Mucosa of rectum (tissue), 2 donors: ENCODE data around the gene ZNRF3.

ENCODE experiments used
- H3K27ac ChIP-seq, 2 donors: one replicate each; pipeline ENCODE4 v1.7.0; 2013; ENCODE audit warnings: inconsistent platforms in 2 of 2, low read depth in 2 of 2, low read length in 2 of 2
- H3K27me3 ChIP-seq, 2 donors: one replicate each; pipeline ENCODE4 v1.7.0; 2013; ENCODE audit warnings: low read length in 2 of 2; ENCODE audit not compliant: control insufficient read depth in 2 of 2, insufficient read depth in 2 of 2
- H3K36me3 ChIP-seq, 2 donors: one replicate each; pipeline ENCODE4 v1.7.0; 2013; ENCODE audit warnings: low read length in 2 of 2; ENCODE audit not compliant: control insufficient read depth in 2 of 2, insufficient read depth in 2 of 2
- H3K4me1 ChIP-seq, 2 donors: one replicate each; pipeline ENCODE4 v1.7.0; 2013; ENCODE audit warnings: low read length in 2 of 2, mild to moderate bottlenecking in 1 of 2; ENCODE audit not compliant: control insufficient read depth in 2 of 2, insufficient read depth in 2 of 2
- H3K4me3 ChIP-seq, 2 donors: one replicate each; pipeline ENCODE4 v1.7.0; 2013; ENCODE audit warnings: low read length in 2 of 2
- H3K9ac ChIP-seq, 2 donors: one replicate each; pipeline ENCODE4 v1.7.0; 2013; ENCODE audit warnings: low read length in 2 of 2, low read depth in 1 of 2, mild to moderate bottlenecking in 1 of 2
- H3K9me3 ChIP-seq, 2 donors: one replicate each; pipeline ENCODE4 v1.7.0; 2013; ENCODE audit warnings: low read length in 2 of 2; ENCODE audit not compliant: control insufficient read depth in 2 of 2
- donor health status: healthy.
- donor health status: Normal muscosa, but diverticular disease.

ZNRF3 gene

DNA sequence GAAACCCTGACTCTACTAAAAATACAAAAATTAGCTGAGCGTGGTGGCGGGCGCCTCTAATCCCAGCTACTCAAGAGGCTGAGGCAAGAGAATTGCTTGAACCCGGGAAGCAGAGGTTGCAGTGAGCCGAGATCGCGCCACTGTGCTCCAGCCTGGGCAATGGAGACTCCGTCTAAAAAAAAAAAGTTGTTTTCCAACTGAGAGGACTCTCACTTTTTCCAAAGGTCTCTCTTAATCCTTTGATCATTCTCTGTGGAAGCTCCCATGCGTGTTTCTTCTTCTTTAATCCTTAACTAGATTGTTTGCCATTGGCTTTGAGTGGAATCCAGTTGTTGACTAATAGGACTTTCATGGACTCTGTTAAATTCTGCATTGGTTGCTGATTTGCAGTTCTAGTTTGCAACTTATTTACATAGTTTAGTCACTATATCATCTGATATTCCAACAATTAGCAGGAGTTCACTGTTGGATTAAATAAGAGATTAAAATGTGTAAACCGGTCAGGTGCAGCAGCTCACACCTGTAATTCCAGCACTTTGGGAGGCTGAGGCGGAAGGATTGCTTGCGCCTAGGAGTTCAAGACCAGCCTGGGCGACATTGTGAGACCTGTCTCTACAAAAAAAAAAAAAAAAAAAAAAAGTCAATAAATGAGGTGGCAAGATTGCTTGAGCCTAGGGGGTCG is 98.6 kb downstream of the ZNRF3 start:
- Histone ChIP-seq H3K4me3 (no peak overlapping the region), H3K27ac (no peak overlapping the region), H3K36me3 (peaks cover 0 to under 1% of the 10 kb centered on the region in 2 donors), H3K9me3 (no peaks in the 10 kb centered on the region), H3K9ac (no peak overlapping the region), H3K4me1 (no peaks in the 10 kb centered on the region), H3K27me3 (no peaks in the 10 kb centered on the region)

DNA sequence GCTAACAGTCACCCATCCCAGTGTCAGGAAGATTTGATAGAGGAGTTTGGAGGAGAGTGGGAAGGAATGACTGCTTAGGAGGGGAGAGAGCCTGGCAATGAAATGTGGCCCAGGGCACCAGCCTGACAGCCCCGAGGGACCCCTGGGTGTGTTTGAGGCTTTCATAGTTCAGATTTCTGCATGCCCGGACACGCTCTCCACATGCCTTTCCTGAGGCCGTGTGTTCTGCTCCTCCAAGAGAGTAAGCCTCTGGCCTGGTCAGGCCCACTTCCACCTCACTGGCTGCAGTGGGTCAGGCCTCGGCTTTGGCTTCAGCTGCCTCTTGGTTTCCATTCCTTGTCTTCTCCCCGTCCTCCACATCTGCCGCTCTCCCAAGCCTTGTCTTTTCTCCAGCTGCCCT is 99.8 kb downstream of the ZNRF3 start:
- no peak overlapping the region for H3K27ac ChIP-seq
- H3K9me3 ChIP-seq, result no peaks in the 10 kb centered on the region
- peaks cover 0 to 4% of the 10 kb centered on the region in 2 donors for H3K36me3 ChIP-seq
- H3K4me1 ChIP-seq, result no peaks in the 10 kb centered on the region
- H3K9ac ChIP-seq, result no peak overlapping the region
- H3K4me3 ChIP-seq, result no peak overlapping the region
- no peaks in the 10 kb centered on the region for H3K27me3 ChIP-seq

DNA sequence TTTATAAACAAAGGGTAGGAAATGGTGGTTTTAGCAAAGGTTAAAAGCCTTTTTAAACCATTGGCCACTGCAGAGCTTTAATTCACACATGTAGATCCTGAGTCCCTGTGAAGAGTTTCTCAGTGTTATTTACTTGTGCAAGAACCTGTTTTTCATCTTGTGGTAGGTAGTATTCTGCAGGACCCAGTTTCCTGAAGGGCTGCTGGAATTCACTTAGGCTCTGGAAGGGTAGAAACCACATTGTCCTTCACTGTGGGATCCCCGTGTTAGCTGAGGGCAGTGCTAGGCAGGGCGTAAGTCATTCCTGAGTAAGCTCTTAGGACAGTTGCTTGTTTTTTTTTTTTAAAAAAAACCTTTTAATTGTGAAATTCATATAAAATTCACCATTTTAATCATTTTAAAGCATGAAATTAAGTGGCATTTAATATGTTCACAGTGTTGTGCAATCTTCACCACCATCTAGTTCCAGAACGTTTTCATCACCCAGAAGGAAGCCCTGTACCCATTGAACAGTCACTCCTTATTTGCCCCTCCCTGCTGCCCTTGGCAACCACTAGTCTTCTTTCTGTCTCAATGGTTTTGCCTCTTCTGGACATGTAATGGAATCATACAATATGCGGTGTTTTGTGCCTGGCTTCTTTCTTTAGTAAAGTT is 100.5 kb downstream of the ZNRF3 start:
- H3K9me3 ChIP-seq, result no peaks in the 10 kb centered on the region
- H3K4me3 ChIP-seq, result no peak overlapping the region
- H3K9ac ChIP-seq, result no peak overlapping the region
- no peaks in the 10 kb centered on the region for H3K4me1 ChIP-seq
- no peak overlapping the region for H3K27ac ChIP-seq
- peaks cover 0 to 4% of the 10 kb centered on the region in 2 donors for H3K36me3 ChIP-seq
- no peaks in the 10 kb centered on the region for H3K27me3 ChIP-seq

DNA sequence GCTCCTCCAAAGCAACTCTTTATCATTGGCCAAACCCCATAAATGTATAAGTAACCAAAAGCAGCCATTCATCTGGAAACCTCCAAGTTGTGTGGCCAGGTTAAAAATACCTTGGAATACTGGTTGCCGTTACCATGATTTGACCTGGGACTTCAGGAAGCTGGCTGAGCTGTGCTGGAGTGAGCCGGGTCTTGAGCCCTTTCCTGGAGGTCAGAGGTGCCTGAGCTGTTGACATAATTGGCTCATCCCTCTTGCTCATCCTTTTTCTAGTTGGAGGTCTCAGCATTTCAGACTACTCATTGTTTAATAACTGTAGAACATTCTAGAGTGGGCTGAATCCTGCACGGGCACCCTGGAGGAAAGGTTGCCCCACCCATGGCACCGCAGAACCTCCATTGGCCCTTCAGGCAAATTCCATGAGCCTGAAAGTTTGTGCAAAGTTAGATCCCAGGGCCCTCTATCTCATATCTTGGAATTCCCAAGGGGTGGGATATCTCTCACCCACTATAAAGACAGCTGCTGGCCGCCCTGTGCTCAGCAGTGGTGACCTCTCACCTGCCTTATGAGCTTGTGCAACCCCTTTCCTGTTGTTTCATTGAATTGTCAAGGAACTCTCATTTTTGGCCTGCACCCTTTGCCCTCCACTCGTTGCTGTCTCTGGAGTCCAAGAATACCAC is 101.2 kb downstream of the ZNRF3 start:
- H3K4me1 ChIP-seq, result no peaks in the 10 kb centered on the region
- H3K9ac ChIP-seq, result no peak overlapping the region
- H3K9me3 ChIP-seq, result no peaks in the 10 kb centered on the region
- H3K27ac ChIP-seq, result no peak overlapping the region
- H3K36me3 ChIP-seq, result peaks cover 0 to 4% of the 10 kb centered on the region in 2 donors
- H3K4me3 ChIP-seq, result no peak overlapping the region
- no peaks in the 10 kb centered on the region for H3K27me3 ChIP-seq

DNA sequence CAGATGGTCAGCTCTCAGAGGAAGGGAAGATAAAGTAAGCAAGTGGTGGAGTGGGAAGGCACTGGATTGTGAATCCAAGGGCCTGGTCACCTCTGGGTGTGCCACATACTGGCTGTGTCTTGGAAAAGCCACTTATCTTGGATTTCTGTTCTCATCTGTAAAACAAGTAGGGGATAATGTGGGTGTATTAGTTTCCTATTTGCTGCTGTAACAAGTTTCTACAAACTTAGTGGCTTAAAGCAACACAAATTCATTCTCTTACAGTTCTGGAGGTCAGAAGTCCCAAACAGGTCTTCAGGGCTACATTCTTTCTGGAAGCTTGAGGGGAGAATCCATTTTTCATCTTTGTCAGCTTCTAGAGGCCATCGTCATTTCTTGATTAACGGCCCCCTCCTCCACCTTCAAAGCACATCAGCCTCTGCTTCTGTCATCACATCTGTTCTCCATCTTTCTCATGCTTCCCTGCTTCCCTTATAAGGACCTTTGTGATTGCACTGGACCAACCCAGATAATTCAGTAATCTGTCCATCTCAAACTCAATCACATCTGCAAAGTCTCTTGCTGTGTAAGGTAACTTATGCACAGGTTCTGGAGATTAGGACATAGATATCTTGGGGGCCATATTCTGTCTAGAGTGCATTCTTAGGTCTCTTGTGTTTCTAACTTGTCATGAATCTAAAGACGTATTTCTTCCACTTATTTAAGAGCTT is 102.4 kb downstream of the ZNRF3 start:
- H3K27me3 ChIP-seq, result no peaks in the 10 kb centered on the region
- no peaks in the 10 kb centered on the region for H3K4me1 ChIP-seq
- H3K36me3 ChIP-seq, result peaks cover 0 to 4% of the 10 kb centered on the region in 2 donors
- H3K27ac ChIP-seq, result no peak overlapping the region
- no peaks in the 10 kb centered on the region for H3K9me3 ChIP-seq
- no peak overlapping the region for H3K9ac ChIP-seq
- H3K4me3 ChIP-seq, result no peak overlapping the region

DNA sequence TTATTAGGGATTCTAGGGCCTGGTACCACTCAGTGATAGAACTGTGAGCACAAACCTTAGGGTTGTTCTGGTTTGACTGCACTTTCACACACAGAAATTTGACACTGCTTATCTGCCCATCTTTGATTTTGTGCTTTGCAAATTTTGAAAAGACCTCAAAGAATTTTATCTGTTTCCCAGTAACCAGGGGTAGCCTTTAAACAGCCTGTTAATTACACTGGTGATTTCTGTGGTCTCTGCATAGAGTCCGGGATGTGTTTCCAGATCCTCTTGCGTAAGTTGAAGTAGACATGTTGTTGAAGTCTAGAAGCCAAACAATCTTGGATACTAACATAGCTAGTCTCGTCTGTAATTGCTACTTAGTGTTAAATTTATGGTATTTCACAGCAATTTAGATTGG is 103.0 kb downstream of the ZNRF3 start:
- Histone ChIP-seq H3K4me3 (no peak overlapping the region), H3K9me3 (no peaks in the 10 kb centered on the region), H3K27ac (no peak overlapping the region), H3K36me3 (peaks cover 0 to 4% of the 10 kb centered on the region in 2 donors), H3K27me3 (no peaks in the 10 kb centered on the region), H3K4me1 (no peaks in the 10 kb centered on the region), H3K9ac (no peak overlapping the region)

DNA sequence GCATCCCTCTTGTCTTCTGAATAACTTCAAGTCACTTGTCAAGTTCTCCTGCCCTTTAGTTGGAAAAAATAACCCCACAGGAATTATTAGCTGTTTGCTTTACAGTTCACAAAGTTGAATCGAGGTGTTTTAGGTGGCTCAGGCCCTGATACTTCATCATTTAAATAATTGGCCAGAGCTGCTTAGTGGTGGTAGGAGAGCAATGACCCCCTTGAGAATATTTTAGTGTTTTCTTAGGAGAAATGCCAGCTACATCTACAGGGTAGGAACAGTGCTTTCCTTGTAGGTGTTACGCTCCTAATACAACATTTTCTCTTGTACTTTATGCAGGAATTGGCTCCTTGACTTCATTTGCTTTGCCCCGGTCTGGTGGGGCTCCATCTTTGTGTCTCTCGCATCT is 105.1 kb downstream of the ZNRF3 start:
- Histone ChIP-seq H3K4me3 (no peak overlapping the region), H3K9me3 (no peaks in the 10 kb centered on the region), H3K36me3 (peaks cover 0 to 4% of the 10 kb centered on the region in 2 donors), H3K27ac (no peak overlapping the region), H3K27me3 (no peaks in the 10 kb centered on the region), H3K4me1 (no peaks in the 10 kb centered on the region), H3K9ac (no peak overlapping the region)

DNA sequence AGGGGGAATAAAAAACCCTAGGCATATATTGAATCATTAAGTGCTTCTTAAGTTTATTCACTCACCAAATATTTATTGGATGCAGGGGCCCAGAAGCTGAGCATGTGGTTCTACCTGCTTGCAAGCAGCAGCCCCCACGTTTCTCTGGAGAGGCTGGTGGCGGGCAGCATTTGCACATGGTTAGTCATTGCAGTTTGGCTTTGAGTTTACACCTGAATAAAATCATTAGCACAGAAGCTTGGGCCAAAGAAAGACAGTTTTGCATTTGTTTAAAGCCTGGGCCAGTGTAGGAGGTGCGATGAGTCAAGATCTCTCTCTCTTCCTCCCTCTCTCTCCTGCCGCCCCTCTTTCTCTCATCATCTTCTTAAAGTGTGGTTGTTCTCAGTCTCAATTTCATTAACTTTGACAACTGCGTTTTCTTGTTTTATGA is 105.7 kb downstream of the ZNRF3 start:
- H3K4me3 ChIP-seq, result no peak overlapping the region
- peaks cover 0 to 4% of the 10 kb centered on the region in 2 donors for H3K36me3 ChIP-seq
- H3K9ac ChIP-seq, result no peak overlapping the region
- H3K4me1 ChIP-seq, result no peaks in the 10 kb centered on the region
- H3K27ac ChIP-seq, result no peak overlapping the region
- no peaks in the 10 kb centered on the region for H3K9me3 ChIP-seq
- no peaks in the 10 kb centered on the region for H3K27me3 ChIP-seq

DNA sequence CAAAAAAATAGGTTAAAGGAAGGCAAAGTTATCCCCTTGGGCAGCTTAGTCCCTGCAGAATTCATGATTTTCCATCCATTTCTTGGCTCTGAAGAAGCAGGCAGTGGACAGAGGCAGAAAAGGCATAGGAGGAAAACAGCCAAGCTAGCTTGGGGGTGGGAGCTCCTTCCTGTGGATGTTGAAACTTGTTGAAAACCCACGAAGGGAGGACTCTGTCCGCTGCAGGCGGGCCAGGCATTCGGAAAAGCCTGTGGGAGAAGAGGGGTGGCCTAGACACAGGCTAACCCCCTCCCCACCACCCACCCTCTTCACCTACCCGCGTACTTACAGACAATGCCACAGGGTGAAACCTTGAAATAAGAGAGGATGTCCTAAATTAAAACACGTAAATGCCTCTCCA is 106.1 kb downstream of the ZNRF3 start:
- H3K9ac ChIP-seq, result no peak overlapping the region
- peaks cover 0 to 4% of the 10 kb centered on the region in 2 donors for H3K36me3 ChIP-seq
- no peak overlapping the region for H3K4me3 ChIP-seq
- no peaks in the 10 kb centered on the region for H3K9me3 ChIP-seq
- H3K27ac ChIP-seq, result no peak overlapping the region
- H3K4me1 ChIP-seq, result no peaks in the 10 kb centered on the region
- H3K27me3 ChIP-seq, result no peaks in the 10 kb centered on the region

DNA sequence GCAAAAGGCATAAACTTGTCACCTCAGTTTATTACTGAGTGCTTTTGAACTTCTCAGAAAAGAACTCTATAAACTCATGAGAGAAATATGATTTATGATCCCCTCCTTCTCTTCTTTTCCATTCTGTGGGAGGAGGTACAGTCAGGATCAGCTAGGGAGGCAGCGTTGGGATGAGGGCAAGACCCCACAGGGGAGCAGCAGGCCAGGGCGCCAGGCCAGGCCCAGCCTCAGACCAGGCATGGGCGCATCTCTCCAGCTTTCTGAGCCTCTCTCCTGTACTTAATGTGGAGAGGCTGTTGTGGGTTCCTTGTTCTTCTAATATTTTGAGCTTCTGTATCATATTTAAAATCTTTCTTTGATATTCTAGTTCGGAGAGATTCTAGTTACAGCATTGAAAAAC is 106.5 kb downstream of the ZNRF3 start:
- no peaks in the 10 kb centered on the region for H3K27me3 ChIP-seq
- peaks cover 0 to 4% of the 10 kb centered on the region in 2 donors for H3K36me3 ChIP-seq
- no peaks in the 10 kb centered on the region for H3K9me3 ChIP-seq
- H3K9ac ChIP-seq, result no peak overlapping the region
- no peak overlapping the region for H3K27ac ChIP-seq
- no peaks in the 10 kb centered on the region for H3K4me1 ChIP-seq
- no peak overlapping the region for H3K4me3 ChIP-seq
